GM12878 (cell line): ENCODE results near the gene LRWD1.

Experiments
- CEBPB ChIP-seq, 2 experiments: fragments of 150-350 bp in 1 of 2; IDR thresholded peaks; 2 replicates each; pipeline ENCODE4 v1.6.1; 2012 to 2014; ENCODE audit warnings: low read depth in 2 of 2, low read length in 2 of 2, borderline replicate concordance in 1 of 2, inconsistent platforms in 1 of 2
- EP300 ChIP-seq, 2 experiments: fragments of 150-350 bp in 1 of 2; IDR thresholded peaks; 2 replicates each; pipeline ENCODE4 v1.6.1; 2011 to 2012; ENCODE audit warnings: low read depth in 2 of 2, low read length in 2 of 2, borderline replicate concordance in 1 of 2, improper control_type of control experiment in 1 of 2, inconsistent platforms in 1 of 2; ENCODE audit not compliant: control insufficient read depth in 1 of 2
- MYC ChIP-seq: IDR thresholded peaks from 2 replicates; pipeline ENCODE4 v1.6.1; 2011; ENCODE audit warnings: mild to moderate bottlenecking, low read length, moderate library complexity, inconsistent platforms; ENCODE audit not compliant: insufficient read depth, insufficient replicate concordance, insufficient read length, severe bottlenecking
- NFIC ChIP-seq: IDR thresholded peaks from 2 replicates; pipeline ENCODE4 v1.6.1; 2012; ENCODE audit warnings: low read depth, mild to moderate bottlenecking, inconsistent platforms, low read length, moderate library complexity
- ZNF24 ChIP-seq: fragments of 450-650 bp; IDR thresholded peaks from 2 replicates; pipeline ENCODE4 v1.6.1; 2017; ENCODE audit warnings: antibody characterized with exemption, mild to moderate bottlenecking
- ZNF592 ChIP-seq: fragments of 450-650 bp; IDR thresholded peaks from 2 replicates; pipeline ENCODE4 v1.6.1; 2017; ENCODE audit warnings: mild to moderate bottlenecking, moderate library complexity

GRCh38 chr7:102473271-102473991 lies 8.6 kb downstream of the LRWD1 start:
- TF ChIP-seq ZNF24 (no peak), NFIC (no peak), MYC (no peak), EP300 (IDR thresholded peaks at IDR 0.05; ENCODE audit: borderline replicate concordance in 1 of 2, control insufficient read depth in 1 of 2, low read depth in 2 of 2, low read length in 2 of 2) (no peak), CEBPB (IDR thresholded peaks at IDR 0.05; ENCODE audit: borderline replicate concordance in 1 of 2, low read depth in 2 of 2, low read length in 2 of 2) (no peak), ZNF592 (no peak)
